Ascending aorta (tissue), 2 donors: ENCODE measurements around the gene WDCP. TPM values are rescaled to one million over a fixed set of nuclear protein-coding genes. Genes with fewer than 3 reads are reported as not detected.
A peak's percentile ranks its signal among the peaks of the same experiment; 100 is the strongest.

ENCODE experiments used
- DNase-seq, 2 donors: peaks; one replicate each; pipeline ENCODE4 v3.0.0-alpha.2; 2019; ENCODE audit warnings: low spot score in 2 of 2
- H3K27ac ChIP-seq, 2 donors: fragments of 200-600 bp; sonication (generic); one replicate each; pipeline ENCODE4 v1.5.1; 2016 to 2017; ENCODE audit warnings: mild to moderate bottlenecking in 1 of 2
- H3K27me3 ChIP-seq: fragments of 200-600 bp; sonication (generic); one replicate; pipeline ENCODE4 v1.5.1; 2017
- H3K36me3 ChIP-seq, 2 donors: fragments of 200-600 bp; sonication (generic); one replicate each; pipeline ENCODE4 v1.5.1; 2016
- H3K4me1 ChIP-seq, 2 donors: fragments of 200-600 bp; sonication (generic); one replicate each; pipeline ENCODE4 v1.5.1; 2016 to 2017; ENCODE audit warnings: mild to moderate bottlenecking in 1 of 2
- H3K4me3 ChIP-seq, 2 donors: fragments of 200-600 bp; sonication (generic); one replicate each; pipeline ENCODE4 v1.5.1; 2016 to 2017; ENCODE audit warnings: mild to moderate bottlenecking in 1 of 2
- H3K9me3 ChIP-seq, 2 donors: fragments of 200-600 bp; sonication (generic); one replicate each; pipeline ENCODE4 v1.5.1; 2016
- CTCF ChIP-seq, 3 experiments: fragments of 200-600 bp in 2 of 3; fragments of 450-650 bp in 1 of 3; sonication (generic) in 2 of 3; IDR thresholded peaks; one replicate each; pipeline ENCODE4 v1.5.1; 2016 to 2019; ENCODE audit warnings: antibody characterized with exemption in 3 of 3, mild to moderate bottlenecking in 1 of 3, moderate library complexity in 1 of 3
- intact Hi-C: fragments of 100-400 bp; cut with DNase I; formaldehyde crosslinking; loops from one replicate; pipeline ENCODE4 v1.15.1; 2023
- total RNA-seq: library from RNA; depleted of rRNA; stranded (reverse); fragments of >200 nt; gene quantifications from one replicate; pipeline ENCODE4 v1.1.0, GENCODE V29; 2016

WDCP gene
- total RNA-seq, 1 donor from 2014 or later: 1.9 TPM

DNA sequence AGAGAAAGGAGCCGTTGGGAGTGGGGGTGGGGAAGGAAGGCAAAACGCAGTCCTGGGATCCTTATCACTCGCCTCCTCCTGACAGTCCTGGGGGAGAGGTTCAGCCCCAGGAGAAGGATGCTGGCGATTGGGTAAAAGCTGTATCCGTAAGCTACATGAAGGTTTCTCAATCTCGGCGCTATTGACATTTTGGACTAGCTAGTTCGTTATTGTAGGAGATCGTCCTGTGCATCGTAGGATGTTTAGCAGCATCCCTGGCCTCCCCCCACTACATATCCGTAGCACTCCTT lies 38.0 kb upstream of the WDCP start:
- Histone ChIP-seq H3K27me3 (no peaks in the 10 kb centered on the region), H3K36me3 (peaks cover 20 to 39% of the 10 kb centered on the region in 2 donors), H3K4me3 (peak overlapping the region; percentile 63 to 80), H3K4me1 (peaks cover 0 to 9% of the 10 kb centered on the region in 2 donors), H3K27ac (peak overlapping the region; percentile 77 to 92), H3K9me3 (no peaks in the 10 kb centered on the region)
- intact Hi-C loops: loop anchor here (2.0 kb wide), 1 partner anchor 38 kb away; the partner anchor contains the start of genes FAM228B and PFN4
- no peak for TF ChIP-seq CTCF (IDR thresholded peaks at IDR 0.05)
- DNase-seq: no peak

DNA sequence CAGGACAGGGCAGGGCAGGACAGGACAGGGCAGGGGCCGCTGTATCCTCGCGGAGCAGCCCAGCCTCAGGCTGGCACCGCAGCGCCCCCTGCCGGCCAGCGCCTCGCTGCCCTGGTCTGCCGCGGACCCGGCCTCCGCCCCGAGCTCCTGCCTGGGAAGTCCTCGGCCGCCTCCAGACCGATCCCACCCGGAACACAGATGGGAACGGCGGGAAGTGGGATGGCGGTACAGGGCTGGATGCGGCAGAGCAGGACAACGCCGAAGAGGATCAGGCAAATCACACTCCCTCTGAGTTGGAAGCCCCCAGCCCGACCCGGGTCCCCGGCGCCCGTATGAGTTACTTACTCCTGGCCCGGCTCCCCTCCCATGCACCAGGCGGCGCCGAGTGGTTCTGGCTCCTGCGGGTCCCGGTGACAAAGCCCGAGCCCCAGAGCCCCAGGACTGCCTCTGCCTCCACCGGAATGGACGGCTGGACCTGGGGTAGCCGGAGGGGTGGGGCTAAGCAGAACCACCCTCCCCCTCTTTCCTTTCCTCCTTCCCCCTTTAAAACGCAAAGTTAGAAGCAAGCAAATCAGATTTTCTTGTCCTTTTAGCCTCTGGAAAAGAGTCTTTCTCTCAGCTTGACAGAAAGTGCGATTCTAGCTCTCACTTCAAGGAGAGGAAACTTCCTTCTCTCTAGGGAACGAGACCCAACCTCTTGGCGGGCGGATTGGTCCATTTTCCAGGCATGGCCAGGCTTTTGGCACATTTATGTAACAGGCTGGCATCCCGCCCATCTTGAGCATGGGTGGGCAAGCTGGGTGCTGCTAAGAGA lies 37.4 kb upstream of the WDCP start, which contains the start of gene TP53I3:
TP53I3 (minus strand) TSS at position 449 of the 814 bp plus-strand sequence. CDS start 508 bp downstream, outside the sequence.
- intact Hi-C loops: loop anchor here (1.0 to 5.0 kb wide), 4 partner anchors 8 to 262 kb away; partner anchors contain the start of genes ATAD2B, FAM228B, PFN4 and SF3B6
- Histone ChIP-seq H3K36me3 (peaks cover 20 to 38% of the 10 kb centered on the region in 2 donors), H3K4me1 (peaks cover 0 to 9% of the 10 kb centered on the region in 2 donors), H3K27me3 (no peaks in the 10 kb centered on the region), H3K27ac (peak within 1 kb of the TSS; percentile 77 to 92), H3K4me3 (peak within 1 kb of the TSS; percentile 63 to 80), H3K9me3 (no peaks in the 10 kb centered on the region)
- peak; percentile 67 to 92 for DNase-seq
- TF ChIP-seq CTCF (IDR thresholded peaks at IDR 0.05): peak; percentile 94 to 97 (median 95)

DNA sequence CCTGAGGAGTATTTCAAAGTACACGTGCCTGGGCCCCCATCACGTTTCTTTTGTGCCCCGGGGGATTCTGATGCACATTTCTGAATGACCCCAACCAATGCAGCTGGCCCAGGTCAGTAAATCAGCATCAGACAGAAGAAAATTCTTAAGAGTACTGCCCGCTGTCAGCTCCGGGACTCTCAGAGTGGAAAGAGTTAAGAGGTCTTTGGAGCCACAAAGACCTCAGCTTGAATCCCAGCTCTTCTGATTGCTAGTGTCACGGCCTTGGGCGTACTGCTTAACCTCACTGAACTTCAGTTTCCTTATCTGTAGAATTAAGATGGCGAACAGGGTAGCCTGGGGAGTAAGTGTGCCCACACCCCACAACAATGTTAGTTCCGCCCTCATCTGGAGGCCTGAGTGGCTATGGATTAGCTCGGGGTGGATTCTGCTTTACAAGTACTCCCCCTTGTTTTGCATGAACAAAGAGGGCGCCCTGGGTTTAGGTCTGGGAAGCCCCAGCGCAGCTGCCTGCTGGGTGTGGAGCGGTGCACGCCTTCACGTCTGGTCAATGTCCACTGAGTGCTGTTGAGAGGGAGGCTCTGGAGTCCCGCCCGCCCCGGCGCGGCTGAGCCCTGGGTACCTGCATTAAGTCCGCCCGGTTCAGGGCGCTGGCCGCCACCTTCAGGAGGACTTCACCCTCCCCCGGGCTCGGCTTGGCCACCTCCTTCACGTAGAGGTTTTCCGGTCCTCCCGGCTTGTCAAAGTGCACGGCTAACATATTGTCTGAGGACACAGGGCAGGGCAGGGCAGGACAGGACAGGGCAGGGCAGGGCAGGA lies 36.6 kb upstream of the WDCP start:
- DNase-seq: peak; percentile 33 to 82
- peaks cover 17 to 35% of the 10 kb centered on the region in 2 donors for H3K36me3 ChIP-seq
- H3K4me1 ChIP-seq: peaks cover 0 to 9% of the 10 kb centered on the region in 2 donors
- H3K27ac ChIP-seq: peak overlapping the region; percentile 77 to 92
- H3K27me3 ChIP-seq: no peaks in the 10 kb centered on the region
- peak overlapping the region; percentile 63 to 80 for H3K4me3 ChIP-seq
- intact Hi-C loops: loop anchor here (1.0 to 5.0 kb wide), 4 partner anchors 7 to 261 kb away; partner anchors contain the start of genes ATAD2B, FAM228B, PFN4 and SF3B6
- H3K9me3 ChIP-seq: no peaks in the 10 kb centered on the region
- TF ChIP-seq CTCF (IDR thresholded peaks at IDR 0.05): no peak

DNA sequence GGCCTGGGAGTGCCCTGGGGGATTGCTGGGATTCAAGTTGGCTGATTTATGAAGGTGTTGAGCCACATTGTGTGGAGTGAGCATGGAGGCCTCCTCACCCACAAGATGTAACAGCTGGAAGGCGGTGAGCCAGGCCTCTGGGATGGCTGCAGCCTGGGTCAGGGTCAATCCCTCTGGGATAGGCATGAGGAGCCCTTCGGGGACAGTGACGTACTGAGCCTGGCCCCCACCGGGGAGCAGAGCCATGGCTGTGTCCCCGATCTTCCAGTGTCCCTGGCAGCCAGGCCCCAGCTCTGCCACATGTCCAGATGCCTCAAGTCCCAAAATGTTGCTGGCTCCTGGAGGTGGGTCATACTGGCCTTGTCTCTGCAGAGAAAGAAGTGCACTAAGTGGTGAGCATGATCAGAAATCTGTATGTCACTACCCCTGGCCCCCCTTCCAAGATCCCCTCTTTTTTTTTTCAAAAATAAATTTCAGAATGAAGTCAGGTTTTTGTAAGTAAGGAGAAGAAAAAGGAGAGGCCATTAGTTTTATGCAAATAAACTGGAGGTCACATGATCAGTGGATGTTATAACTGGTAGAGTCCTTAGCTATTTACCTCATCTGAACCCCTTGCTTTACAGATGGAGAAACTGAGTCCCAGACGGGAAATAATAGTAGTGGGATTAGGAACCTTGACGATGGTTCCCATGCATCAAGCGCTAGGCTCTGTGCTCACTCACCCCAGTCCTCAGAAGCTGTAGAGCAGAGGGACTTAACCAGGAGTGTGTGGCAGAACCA lies 35.8 kb upstream of the WDCP start:
- intact Hi-C loops: loop anchor here (5.0 kb wide), 1 partner anchor 261 kb away; no protein-coding TSS in a partner anchor
- no peaks in the 10 kb centered on the region for H3K27me3 ChIP-seq
- peak overlapping the region; percentile 77 to 92 for H3K27ac ChIP-seq
- H3K9me3 ChIP-seq: no peaks in the 10 kb centered on the region
- peaks cover 0 to 9% of the 10 kb centered on the region in 2 donors for H3K4me1 ChIP-seq
- peak overlapping the region in 1 of 2 donors; percentile 80 for H3K4me3 ChIP-seq
- no peak for TF ChIP-seq CTCF (IDR thresholded peaks at IDR 0.05)
- H3K36me3 ChIP-seq: peaks cover 9 to 27% of the 10 kb centered on the region in 2 donors
- no peak for DNase-seq

GRCh38 chr2:24080701-24081100 lies 33.5 kb upstream of the WDCP start:
- H3K27ac ChIP-seq: no peak overlapping the region
- TF ChIP-seq CTCF (IDR thresholded peaks at IDR 0.05): no peak
- no peak for DNase-seq
- intact Hi-C loops: loop anchor here (5.0 kb wide), 1 partner anchor 258 kb away; no protein-coding TSS in a partner anchor
- H3K36me3 ChIP-seq: peaks cover 9 to 18% of the 10 kb centered on the region in 2 donors
- peaks cover 0 to 9% of the 10 kb centered on the region in 2 donors for H3K4me1 ChIP-seq
- H3K9me3 ChIP-seq: no peaks in the 10 kb centered on the region
- H3K4me3 ChIP-seq: no peak overlapping the region
- H3K27me3 ChIP-seq: no peaks in the 10 kb centered on the region
